Dermis blood vessel endothelial cell (primary cell): ENCODE data around the gene ZNRF1. TPM values are rescaled to one million over a fixed set of nuclear protein-coding genes. Genes with fewer than 3 reads are reported as not detected.
"Not testable (repeated sequence)": the region's sequence is repeated elsewhere in the genome, so short reads cannot be mapped to it uniquely, and the experiment has no call there.

Source experiments
- DNase-seq: peaks from one replicate; pipeline ENCODE4 v3.0.0; 2010
- total RNA-seq: library from RNA; depleted of rRNA; stranded (reverse); fragments of >200 nt; gene quantifications from 2 replicates; pipeline ENCODE4 v1.2.3, GENCODE V29; 2014

Gene ZNRF1
- total RNA-seq, 1 donor from 2014 or later = 35.7 TPM

DNA sequence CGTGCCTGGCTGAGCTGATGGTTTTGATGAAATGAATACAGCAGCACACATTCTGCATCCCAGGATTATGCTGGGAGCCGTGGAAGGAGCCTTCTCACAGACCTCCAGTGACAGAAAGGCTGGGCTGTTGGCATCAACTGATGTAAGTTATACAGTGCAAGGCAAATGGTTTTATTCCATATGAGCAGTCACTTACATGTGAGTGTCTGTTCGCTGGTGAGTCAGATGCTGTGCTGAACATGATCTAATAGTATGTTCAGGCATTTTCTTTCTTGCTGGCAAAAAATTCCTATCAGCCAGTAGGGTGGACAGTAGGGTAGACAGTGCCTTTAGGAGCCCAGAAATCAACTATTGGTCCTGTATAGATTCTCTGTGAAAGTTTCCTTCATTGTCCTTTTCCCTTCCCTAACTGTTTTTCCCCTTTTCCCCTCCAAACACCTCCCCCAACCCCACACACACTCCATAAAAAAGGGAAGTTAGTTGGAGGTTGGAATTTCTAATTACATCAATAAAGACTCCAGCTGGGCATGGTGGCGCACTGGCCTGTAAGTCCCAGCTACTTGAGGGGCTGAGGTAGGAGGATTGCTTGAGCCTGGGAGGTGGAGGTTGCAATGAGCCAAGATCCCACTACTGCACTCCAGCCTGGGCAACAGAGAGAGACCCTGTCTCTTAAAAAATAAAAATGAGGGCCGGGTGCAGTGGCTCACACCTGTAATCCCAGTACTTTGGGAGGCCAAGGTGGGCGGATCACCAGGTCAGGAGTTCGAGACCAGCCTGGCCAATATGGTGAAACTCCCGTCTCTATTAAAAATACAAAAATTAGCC, 81.6 kb downstream of the ZNRF1 start:
- DNase-seq = peak; percentile 13

DNA sequence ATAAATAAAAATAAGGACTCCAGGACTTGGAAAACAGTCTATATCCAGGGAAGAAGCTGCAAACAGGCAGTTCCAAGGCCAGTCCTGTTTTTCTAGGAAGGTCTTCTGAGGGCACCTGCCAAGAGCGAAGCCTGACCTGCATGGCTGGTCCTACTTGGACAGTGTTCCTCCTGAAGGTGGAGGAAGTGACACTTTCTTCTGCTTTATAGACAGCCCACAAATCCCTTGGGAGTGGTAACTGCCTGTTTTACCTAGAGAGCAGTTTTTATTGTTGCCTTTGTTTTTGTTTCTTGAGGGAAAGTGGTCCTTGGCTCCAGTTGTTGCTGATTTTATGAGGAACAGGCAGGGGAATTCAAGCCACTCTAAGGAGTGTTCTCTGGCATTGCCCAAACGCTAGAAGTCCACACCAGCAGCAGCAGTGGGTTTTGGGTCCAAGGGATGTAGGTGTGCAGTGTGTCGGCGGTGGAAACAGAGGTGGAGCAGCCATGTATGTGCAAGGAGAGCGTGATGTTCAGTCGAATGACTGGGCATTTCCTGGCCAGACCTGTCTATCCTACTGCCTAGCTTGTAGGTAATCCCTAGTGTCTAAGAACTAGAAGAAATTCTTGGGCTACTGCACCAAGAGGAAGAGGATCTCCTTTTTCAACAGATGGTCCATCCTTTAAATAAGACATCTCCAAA, 82.5 kb downstream of the ZNRF1 start:
- no peak for DNase-seq

- DNase-seq = no peak
Measured at GRCh38 chr16:75083813-75084212, 85.0 kb downstream of the ZNRF1 start.

- no peak for DNase-seq
Measured at GRCh38 chr16:75085556-75085955, 86.7 kb downstream of the ZNRF1 start.

DNA sequence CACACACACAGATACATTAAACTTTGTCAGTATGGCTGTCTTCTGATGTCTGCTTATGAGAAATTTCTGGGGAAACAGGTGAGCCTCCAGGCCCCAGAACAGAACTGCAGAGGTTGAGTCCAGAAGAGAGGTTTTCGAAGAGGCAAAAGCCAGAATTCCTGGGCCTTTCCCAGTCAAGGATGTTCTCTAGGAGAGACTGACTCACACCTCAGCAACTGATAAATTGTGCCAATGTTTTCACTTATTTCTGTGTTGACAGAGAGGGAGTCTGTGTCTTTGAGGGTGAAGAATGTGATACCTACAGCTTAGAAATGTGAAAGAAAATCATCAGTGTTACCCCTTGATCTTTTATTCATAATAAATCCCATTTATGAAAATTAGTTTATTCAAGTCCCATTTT, 87.5 kb downstream of the ZNRF1 start:
- peak; percentile 43 for DNase-seq

- no peak for DNase-seq
Measured at GRCh38 chr16:75086688-75087374, 88.0 kb downstream of the ZNRF1 start.

DNA sequence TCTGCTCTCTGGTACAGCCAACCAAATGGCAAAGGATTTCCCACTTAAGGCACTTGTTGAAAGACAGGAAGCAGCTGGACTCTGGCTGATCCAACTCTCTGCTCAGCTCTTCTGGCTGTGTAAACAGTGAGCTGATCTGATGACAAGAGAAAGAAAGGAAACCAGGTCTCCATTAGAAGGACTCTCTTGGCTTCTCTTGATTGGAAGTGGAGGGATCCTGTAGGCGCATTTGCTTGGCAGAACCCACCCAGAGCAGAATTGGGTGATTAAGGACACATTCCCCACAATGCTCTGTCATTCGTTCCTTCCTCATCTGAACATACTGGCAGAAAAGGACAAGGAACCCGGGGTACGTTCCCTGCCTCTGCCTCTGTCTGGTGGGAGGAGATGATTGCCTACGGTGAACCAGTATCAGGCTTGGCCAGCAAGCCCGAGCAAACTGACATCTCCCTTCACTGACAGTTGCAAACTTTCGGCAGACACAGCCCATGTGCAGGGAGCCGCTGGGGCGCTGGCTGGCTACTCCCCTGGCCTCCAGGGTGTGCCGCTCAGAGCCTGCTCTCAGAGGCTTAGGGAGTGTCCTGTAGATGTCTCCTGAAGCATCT, 88.7 kb downstream of the ZNRF1 start:
- peak; percentile 98 for DNase-seq

DNA sequence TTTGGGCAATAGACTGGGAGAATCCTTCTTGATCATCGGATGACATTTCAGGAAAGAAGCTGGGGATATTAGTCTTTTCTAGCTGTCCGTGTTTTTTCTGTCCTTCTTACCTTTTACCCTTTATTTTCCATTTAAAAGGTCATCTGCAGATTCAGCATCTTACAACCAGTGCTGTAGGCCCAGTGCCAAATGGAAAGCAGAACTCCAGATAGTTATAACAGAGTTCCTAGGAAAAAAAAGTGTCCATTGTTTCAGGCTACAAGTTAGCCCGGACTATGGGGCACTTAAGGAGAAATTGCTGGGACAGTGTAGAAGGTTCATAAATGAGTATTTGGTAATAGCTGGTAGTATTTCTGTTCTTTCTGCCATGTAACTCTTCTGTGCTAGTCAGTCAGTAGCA, 89.4 kb downstream of the ZNRF1 start:
- peak; percentile 76 for DNase-seq

DNA sequence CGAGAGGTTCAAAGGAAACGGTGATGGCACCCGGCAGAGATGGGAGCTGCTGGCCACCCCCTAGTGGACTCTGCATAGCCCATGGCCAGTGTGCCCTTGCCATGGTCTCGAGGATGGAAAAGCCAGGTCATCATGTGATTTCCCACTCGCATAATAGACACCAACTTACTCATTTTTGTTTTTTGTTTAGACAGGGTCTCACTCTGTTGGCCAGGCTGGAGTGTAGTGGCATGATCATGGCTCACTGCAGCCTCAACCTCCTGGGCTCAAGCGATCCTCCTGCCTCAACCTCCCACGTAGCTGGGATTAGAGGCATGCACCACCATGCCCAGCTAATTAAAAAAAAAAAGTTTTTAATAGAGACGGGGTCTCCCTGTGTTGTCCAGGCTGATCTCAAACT, 90.1 kb downstream of the ZNRF1 start:
- no peak for DNase-seq

GRCh38 chr16:75089486-75090202, 90.8 kb downstream of the ZNRF1 start:
- DNase-seq = no peak

DNA sequence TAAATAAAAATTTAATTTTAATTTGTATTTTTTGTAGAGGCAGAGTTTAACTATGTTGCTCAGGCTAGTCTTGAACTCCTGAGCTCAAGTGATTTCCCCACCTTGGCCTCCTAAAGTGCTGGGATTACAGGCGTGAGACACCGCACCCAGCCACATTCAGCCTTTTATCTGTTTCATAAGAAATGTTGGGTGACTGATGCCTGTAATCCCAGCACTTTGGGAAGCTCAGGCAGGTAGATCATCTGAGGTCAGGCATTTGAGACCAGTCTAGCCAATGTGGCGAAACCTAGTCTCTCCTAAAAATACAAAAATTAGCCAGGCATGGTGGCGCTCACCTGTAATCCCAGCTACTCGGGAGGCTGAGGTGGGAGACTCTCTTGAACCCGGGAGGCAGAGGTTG, 92.1 kb downstream of the ZNRF1 start:
- DNase-seq = not testable (repeated sequence)

- not testable (repeated sequence) for DNase-seq
Measured at GRCh38 chr16:75091619-75092018, 92.8 kb downstream of the ZNRF1 start.

DNA sequence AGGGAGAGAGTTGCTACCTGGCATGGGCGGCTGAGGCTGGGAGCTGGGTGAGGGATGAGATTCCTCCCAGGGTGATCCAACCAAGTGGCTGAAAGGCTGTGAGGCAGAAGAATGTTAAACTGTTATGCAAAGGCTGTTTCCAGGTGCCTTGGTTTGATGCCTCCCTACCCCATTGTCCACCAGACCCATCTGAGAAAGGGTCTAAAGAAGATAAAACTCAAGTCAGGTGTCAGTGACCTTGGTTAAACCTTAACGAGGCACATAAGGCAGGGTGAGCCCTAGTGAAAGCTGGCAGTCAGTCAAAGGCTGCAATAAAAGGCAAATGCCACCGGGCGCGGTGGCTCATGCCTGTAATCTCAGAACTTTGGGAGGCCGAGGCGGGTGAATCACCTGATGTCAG, 94.0 kb downstream of the ZNRF1 start:
- DNase-seq = no peak

- no peak for DNase-seq
Measured at GRCh38 chr16:75093598-75094540, 95.0 kb downstream of the ZNRF1 start.

- DNase-seq = no peak
Measured at GRCh38 chr16:75095204-75095621, 96.4 kb downstream of the ZNRF1 start.

DNA sequence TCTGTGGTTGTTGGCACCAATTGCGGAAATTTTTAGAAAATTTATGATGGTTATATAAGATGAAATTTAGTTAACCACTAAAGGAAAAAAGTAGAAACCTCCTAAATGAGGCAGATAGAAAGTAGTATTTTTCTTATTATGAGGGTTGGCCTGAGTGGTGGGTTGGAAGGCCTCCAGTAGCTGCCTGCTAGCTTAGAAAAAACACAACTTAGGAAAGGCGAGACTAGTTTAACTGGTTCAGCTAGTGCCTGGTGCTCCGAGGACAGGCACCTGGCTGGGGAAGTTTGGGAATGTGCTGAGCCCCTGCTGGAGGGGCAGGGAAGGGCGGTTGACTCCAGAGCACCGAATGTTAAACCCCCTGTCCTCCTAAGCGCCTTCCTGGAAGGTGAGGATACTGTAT, 97.8 kb downstream of the ZNRF1 start:
- no peak for DNase-seq

GRCh38 chr16:75097191-75097761, 98.5 kb downstream of the ZNRF1 start:
- no peak for DNase-seq

DNA sequence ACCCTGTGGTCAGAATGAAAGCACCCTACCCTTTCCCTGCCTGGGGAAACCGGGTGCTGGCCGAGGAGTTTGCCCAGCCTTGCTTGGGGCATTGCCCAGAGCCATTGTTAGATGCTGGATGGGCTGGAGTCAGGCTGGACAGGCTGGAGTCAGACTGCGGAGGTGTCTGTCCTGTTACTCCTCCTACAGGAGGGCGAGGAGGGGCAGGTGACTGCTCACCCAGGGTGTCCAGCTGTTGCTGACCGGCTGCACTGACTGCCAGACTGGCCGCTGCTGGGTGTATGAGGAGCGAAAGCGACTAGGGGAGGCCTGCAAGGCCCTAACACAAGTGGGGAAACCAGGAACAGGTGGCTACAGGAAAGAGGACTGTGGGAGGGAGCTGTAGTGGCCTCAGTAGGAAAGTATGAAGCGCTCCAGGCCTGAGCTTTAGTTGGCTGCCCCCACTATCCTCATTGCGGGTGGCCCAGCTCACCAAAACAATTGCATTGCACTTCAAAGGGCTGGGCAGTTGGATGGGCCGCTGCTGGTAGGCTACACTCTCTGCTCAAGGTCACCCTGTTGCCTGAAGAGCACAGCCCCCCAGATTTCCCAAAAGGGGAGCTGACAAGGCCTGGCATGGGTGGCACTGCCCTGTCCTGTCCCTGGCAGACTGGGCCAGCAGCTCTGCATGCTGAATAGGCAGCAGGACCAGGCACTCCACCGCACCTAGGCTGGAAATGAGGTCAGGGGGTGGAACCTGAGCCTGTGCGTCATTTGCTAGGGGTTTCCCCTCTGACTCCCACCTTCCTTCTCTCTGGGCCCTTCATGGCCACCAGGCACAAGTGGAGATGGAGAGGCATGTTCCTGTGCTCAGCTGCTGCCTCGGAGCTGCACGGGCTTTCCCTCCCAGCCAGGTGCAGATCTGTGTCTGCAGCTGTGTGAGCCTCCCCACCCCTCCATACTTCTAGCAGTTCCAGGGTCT, 99.4 kb downstream of the ZNRF1 start:
- no peak for DNase-seq

- no peak for DNase-seq
Measured at GRCh38 chr16:75099075-75099667, 100.3 kb downstream of the ZNRF1 start.
